GM19240 (cell line): ENCODE results near the gene FMO4.
"Not testable (repeated sequence)": the region's sequence is repeated elsewhere in the genome, so short reads cannot be mapped to it uniquely, and the experiment has no call there.

Experiments
- DNase-seq: peaks from one replicate; pipeline ENCODE4 v3.0.0; 2011; ENCODE audit warnings: low spot score; ENCODE audit not compliant: insufficient read length

FMO4 gene

DNA sequence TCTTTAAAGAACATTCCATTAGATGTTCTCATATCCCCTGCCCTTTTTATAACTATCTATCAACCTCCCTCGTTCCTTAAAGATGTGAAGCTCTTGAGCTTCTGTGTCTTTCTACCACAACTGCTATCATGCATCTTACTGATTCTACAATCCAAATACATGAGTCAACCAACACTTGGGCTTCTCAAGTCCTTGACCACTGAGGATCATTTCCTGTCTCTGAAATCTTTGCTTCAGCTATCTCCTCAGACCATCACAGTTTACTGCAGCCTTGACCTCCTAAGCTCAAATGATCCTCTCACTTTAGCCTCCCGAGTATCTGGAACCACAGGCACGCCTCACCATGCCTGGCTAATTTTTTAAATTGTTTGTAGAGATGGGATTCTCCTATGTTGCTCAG is 75.2 kb downstream of the FMO4 start:
- no peak for DNase-seq

DNA sequence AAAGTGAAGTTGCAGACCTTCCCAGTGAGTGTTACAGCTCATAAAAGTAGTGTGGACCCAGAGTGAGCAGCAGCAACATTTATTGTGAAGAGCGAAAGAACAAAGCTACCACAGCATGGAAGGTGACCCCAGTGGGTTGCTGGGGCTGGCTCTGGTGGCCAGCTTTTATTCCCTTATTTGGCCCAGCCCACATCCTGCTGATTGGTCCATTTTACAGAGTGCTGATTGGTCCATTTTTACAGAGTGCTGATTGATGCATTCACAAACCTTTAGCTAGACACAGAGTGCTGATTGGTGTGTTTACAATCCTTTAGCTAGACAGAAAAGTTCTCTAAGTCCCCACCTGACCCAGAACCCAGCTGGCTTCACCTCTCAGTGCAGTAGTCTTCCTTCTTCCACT is 76.8 kb downstream of the FMO4 start:
- not testable (repeated sequence) for DNase-seq
